Astrocyte of the cerebellum (primary cell): ENCODE data around the gene SYT8.
"Not testable (repeated sequence)": the region's sequence is repeated elsewhere in the genome, so short reads cannot be mapped to it uniquely, and the experiment has no call there.

ENCODE experiments used
- DNase-seq: peaks from one replicate; pipeline ENCODE4 v3.0.0-alpha.2; 2011; ENCODE audit warnings: low read depth
- H3K4me3 ChIP-seq: 2 replicates; pipeline ENCODE4 v1.5.1; 2011; ENCODE audit warnings: mild to moderate bottlenecking, low read depth, low read length, moderate library complexity
- CTCF ChIP-seq: IDR thresholded peaks from 2 replicates; pipeline ENCODE4 v1.5.1; 2012; ENCODE audit warnings: low read length, low read depth, moderate library complexity, mild to moderate bottlenecking; ENCODE audit errors: missing control alignments
- in situ Hi-C: cut with HindIII; loops from 2 replicates; pipeline ENCODE4 v1.10.0; 2017; ENCODE audit warnings: low sequenced_read_pairs

Gene SYT8

GRCh38 chr11:1882265-1883238 is 47.8 kb downstream of the SYT8 start:
- DNase-seq: peak; percentile 29
- TF ChIP-seq CTCF: peak; percentile 89
- in situ Hi-C loops: no loop called here
- H3K4me3 ChIP-seq: no peak overlapping the region

GRCh38 chr11:1883346-1884302 is 48.8 kb downstream of the SYT8 start:
- no peak for TF ChIP-seq CTCF
- in situ Hi-C loops: no loop called here
- H3K4me3 ChIP-seq: no peak overlapping the region
- DNase-seq: no peak

GRCh38 chr11:1884303-1884700 is 49.5 kb downstream of the SYT8 start:
- in situ Hi-C loops: no loop called here
- H3K4me3 ChIP-seq: no peak overlapping the region
- TF ChIP-seq CTCF: no peak
- DNase-seq: no peak

- H3K4me3 ChIP-seq, DNase-seq, in situ Hi-C loops: not testable (repeated sequence)
Observed at GRCh38 chr11:1886551-1886950, 51.8 kb downstream of the SYT8 start.
